Posterior cingulate gyrus (tissue), 11 donors: ENCODE measurements around the gene GRIK3.

ENCODE experiments used
- DNase-seq, 10 donors: peaks; one replicate each; pipeline versions ENCODE4 v3.0.0 to v3.0.0-alpha.2; 2020 to 2021; ENCODE audit warnings: mixed read lengths in 3 of 10
- intact Hi-C: fragments of 100-400 bp; cut with DNase I; formaldehyde crosslinking; loops from one replicate; pipeline ENCODE4 v1.15.1; 2023

The GRIK3 gene

GRCh38 chr1:36807262-36807661 lies 227.1 kb downstream of the GRIK3 start:
- DNase-seq, result no peak
- intact Hi-C loops, result no loop called here

DNA sequence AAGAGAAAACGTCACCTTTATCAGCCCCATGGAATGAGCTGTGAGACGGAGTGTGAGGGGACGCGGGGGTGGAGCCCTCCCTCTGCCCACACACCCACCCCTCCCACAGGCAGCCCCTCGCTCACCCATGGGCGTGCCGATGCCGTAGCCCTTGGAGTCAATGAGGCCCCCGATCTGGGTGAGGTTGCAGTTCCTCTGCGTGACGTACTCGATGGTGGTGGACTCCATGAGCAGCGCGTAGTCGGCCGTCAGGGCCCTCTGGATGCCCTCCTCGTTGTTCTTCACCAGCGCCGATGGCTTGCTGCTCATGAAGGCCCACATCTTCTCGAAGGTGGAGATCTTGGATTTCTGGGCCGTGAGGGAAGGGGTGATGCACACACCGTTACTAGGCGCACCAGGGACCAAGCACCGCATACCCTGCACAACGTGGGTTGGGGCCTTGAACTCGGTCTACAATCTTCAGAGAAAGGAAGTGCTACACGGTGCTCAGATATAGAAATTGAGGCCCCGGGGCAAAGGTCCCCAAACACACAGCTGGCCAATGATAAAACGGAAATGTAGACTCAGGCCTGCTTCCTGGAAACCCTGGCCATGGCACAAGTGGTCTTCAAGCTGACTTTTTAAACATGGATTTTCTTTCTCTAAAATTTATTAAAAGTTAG lies 228.2 kb downstream of the GRIK3 start:
- intact Hi-C loops, result no loop called here
- no peak for DNase-seq

GRCh38 chr1:36804669-36805314 lies 229.5 kb downstream of the GRIK3 start:
- peak in 1 of 10 donors; percentile 66 for DNase-seq
- intact Hi-C loops, result no loop called here

- intact Hi-C loops, result no loop called here
- no peak for DNase-seq
Measured at GRCh38 chr1:36803868-36804570, 230.3 kb downstream of the GRIK3 start.

- no peak for DNase-seq
Measured at GRCh38 chr1:36802018-36802417, 232.3 kb downstream of the GRIK3 start.

GRCh38 chr1:36797761-36798160 lies 236.6 kb downstream of the GRIK3 start:
- intact Hi-C loops, result no loop called here

More at GRCh38 chr1:36802018-36802417, 232.3 kb downstream of the GRIK3 start:
- intact Hi-C loops, result no loop called here

DNA sequence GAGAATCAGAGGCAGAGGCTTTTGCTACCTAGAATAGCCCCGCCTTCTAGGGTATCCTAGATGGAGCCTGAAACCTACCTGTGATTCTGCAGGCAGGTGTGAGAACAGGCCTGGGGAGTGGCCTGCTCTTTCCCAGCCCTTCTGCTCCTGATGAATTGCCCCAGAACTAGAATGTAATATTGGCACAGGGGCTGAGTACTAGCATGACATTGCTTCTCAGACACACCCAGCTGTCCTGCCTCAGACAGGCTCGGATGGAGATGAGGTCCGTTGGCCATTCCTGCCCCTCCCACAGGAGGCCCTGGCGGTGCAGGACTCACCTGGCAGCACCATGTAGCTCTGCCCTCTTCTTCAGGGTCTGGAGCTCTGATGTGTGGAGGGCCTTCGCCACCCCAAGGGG lies 237.6 kb downstream of the GRIK3 start:
- no peak for DNase-seq
- intact Hi-C loops, result no loop called here

More at GRCh38 chr1:36797761-36798160, 236.6 kb downstream of the GRIK3 start:
- no peak for DNase-seq

- intact Hi-C loops, result no loop called here
- no peak for DNase-seq
Measured at GRCh38 chr1:36796106-36796590, 238.2 kb downstream of the GRIK3 start.

DNA sequence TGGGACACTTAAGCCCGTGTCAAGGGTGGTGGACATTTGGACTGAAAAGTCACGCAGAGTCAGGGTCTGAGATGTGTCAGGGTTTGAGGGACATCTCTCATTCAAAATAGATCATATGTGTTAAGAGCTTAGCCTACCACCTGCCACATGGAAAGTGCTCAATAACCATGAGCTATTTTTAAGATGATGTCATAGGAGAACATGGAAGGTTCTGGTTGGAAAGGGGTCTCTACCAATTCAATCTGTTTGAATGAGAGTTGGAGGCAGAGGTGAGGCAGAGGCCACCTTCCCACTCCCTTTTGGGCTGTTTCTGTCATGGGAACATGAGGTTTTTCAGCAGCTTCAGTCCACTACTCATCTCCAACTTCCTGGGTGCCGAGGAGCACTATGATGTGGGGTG lies 239.9 kb downstream of the GRIK3 start:
- intact Hi-C loops, result no loop called here
- no peak for DNase-seq

DNA sequence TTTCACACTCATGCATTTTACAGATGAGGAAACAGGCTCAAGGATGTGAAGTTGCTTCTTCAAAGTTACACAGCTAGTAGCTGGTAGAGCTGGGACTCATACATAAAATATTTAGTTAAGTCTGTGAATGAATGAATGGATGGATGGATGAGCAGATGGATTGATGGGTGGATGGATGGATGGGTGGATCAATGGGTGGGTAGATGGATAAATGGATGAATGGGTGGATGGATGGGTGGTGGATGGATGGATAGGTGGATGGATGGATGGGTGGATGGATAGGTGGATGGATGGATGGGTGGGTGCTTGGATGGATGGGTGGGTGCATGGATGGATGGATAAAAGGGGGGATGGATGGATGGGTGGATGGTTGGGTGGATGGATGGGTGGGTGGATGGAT lies 240.9 kb downstream of the GRIK3 start:
- no peak for DNase-seq
- intact Hi-C loops, result no loop called here

DNA sequence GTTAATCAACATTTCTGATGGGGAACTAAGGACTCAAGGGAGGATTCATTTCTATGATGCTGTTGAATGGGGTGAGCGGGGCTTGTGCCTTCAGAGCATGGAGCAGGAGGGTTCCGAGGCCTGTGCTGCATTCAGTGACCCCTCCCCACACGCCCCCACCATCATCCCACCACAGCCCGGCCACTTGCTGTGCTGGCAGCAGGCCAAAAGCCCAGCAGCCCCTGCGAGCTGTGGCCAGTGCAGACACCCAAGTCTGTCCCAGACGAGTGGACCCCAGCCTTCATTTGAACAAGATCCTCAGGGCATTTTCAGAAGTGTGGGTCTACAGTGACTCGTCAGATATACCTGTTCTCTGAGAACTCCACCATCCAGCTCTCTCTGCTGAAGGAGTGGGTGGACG lies 242.0 kb downstream of the GRIK3 start:
- intact Hi-C loops, result no loop called here
- DNase-seq, result no peak

DNA sequence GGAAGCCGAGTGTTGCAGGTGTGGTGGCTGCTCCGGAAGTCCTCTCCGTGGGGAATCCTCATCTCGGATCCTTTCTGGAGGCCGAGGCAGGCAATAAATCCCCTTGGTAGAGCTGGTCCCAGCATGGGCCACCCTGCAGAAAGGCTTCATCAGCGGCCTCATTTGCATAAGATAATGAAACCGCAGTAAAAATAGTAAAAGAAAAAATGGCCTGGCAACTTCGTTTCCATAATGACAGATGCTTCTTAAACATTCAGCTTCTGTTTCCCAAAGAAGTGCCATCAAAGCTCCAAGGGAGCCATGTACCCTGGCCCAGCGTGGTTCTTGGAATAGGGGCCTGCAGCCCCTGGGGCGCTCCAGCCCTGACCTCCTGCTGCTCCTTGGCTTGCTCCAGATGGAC lies 244.1 kb downstream of the GRIK3 start:
- no peak for DNase-seq
- intact Hi-C loops, result no loop called here

GRCh38 chr1:36789535-36789934 lies 244.8 kb downstream of the GRIK3 start:
- DNase-seq, result no peak
- intact Hi-C loops, result no loop called here

DNA sequence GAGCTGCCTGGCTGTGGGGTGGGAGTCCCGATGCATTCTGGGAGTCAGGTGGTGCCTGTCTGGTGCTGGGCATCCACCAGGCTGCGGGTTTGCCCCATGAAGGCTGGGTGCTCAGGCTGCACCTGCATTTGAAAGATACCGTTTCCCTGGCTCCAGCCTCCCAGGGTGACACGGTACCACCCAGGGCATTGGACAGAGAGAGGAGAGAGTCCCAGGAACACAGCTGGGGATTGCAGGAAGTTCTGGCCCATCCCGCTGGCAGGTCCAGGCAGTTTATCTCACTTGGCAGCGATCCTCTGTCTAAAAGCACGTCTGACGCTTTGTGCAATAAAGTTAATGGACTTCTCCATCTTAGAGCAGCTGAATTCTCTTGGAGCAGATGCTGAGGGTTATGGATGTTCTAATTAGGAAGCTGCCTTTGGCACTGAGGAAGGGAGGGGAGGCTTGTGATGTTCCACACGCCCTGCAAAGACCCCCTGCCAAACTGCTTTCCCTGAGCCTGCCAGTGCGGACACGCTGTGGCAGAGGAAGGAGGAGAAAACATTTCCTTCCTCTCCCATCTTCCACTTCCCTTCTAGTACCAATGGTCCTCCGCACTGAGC lies 246.9 kb downstream of the GRIK3 start:
- intact Hi-C loops, result no loop called here
- DNase-seq, result no peak

GRCh38 chr1:36786425-36786824 lies 247.9 kb downstream of the GRIK3 start:
- intact Hi-C loops, result no loop called here
- DNase-seq, result no peak

GRCh38 chr1:36784147-36784859 lies 250.0 kb downstream of the GRIK3 start:
- intact Hi-C loops, result no loop called here
- peak in 1 of 10 donors; percentile 26 for DNase-seq

DNA sequence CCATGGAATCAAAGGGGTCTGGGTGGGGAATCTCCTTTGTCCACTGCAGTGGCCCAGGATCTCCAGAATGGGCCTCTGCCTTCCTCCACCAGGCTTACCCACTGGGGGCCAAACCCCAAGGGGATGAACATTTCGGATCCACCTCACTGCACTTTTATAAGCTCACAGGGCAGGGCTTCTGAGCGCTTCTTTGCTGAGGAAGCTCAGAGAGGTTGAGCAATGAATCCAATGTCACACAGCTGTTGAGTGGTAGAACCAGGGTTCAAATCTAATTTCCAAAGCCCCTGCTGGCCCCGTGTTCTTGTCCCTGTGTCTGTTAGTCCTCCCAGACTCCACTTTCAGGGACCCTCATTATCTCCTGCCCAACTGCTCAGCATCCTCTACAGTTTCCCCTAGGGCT lies 250.8 kb downstream of the GRIK3 start:
- DNase-seq, result no peak
- intact Hi-C loops, result no loop called here

- peak in 1 of 10 donors; percentile 22 for DNase-seq
Measured at GRCh38 chr1:36782785-36783184, 251.5 kb downstream of the GRIK3 start.

GRCh38 chr1:36782085-36782484 lies 252.2 kb downstream of the GRIK3 start:
- intact Hi-C loops, result no loop called here
- peak in 1 of 10 donors; percentile 19 for DNase-seq

More at GRCh38 chr1:36782785-36783184, 251.5 kb downstream of the GRIK3 start:
- intact Hi-C loops, result no loop called here

GRCh38 chr1:36781098-36781497 lies 253.2 kb downstream of the GRIK3 start:
- DNase-seq, result peak in 8 of 10 donors; percentile 54 to 94 (median 69)

More at GRCh38 chr1:36781098-36781497, 253.2 kb downstream of the GRIK3 start:
- intact Hi-C loops, result no loop called here
